B cell (primary cell): ENCODE measurements around the gene LIMD2. TPM values are rescaled to one million over a fixed set of nuclear protein-coding genes. Genes with fewer than 3 reads are reported as not detected.

ENCODE experiments used
- ATAC-seq: fragments of 200-7000 bp; cut with Tn5 transposase; one replicate; pipeline ENCODE4 v1.10.0; 2021; ENCODE audit warnings: low read depth, mild to moderate bottlenecking, moderate number of reproducible peaks, moderate library complexity
- CTCF ChIA-PET: fragments of 350-600 bp; sonication (Branson Sonifier 250); formaldehyde crosslinking; loops from one replicate; lab custom pipeline; 2021; ENCODE audit warnings: antibody characterized with exemption, inconsistent platforms; lab: Charles Lee
- POLR2A ChIA-PET: fragments of 350-600 bp; sonication (Branson Sonifier 250); formaldehyde crosslinking; loops from one replicate; lab custom pipeline; 2021; ENCODE audit warnings: antibody characterized with exemption; lab: Charles Lee
- DNase-seq: peaks from one replicate; pipeline ENCODE4 v3.0.0; 2013
- H2AFZ ChIP-seq: 2 replicates; pipeline ENCODE4 v1.6.1; 2012; ENCODE audit warnings: mild to moderate bottlenecking, low read depth, low read length; ENCODE audit not compliant: insufficient read depth, poor library complexity, severe bottlenecking
- H3K27ac ChIP-seq, 2 donors: 1 replicate in 1 of 2; 2 replicates in 1 of 2; pipeline ENCODE4 v1.5.1; 2012 to 2013; ENCODE audit warnings: low read length in 2 of 2, mild to moderate bottlenecking in 2 of 2, moderate library complexity in 1 of 2
- H3K27me3 ChIP-seq, 4 experiments: fragments of 200-600 bp in 1 of 4; sonication (generic) in 1 of 4; replicated peaks in 1 of 4; 1 replicate in 2 of 4; 2 replicates in 2 of 4; pipeline versions ENCODE4 v1.6.1 to v1.7.0; 2013 to 2016; ENCODE audit warnings: low read length in 3 of 4, mild to moderate bottlenecking in 2 of 4, mixed read lengths in 1 of 4, moderate library complexity in 1 of 4; ENCODE audit not compliant: insufficient read depth in 4 of 4, control insufficient read depth in 3 of 4; ENCODE audit errors: control extremely low read depth in 1 of 4
- H3K36me3 ChIP-seq, 2 experiments: replicated peaks in 1 of 2; 1 replicate in 1 of 2; 2 replicates in 1 of 2; pipeline versions ENCODE4 v1.6.1 to v1.7.1; 2013; ENCODE audit warnings: low read length in 1 of 2; ENCODE audit not compliant: insufficient read depth in 2 of 2, control insufficient read depth in 1 of 2; ENCODE audit errors: control extremely low read depth in 1 of 2, extremely low read depth in 1 of 2
- H3K4me1 ChIP-seq, 2 donors: fragments of 200-600 bp in 1 of 2; sonication (generic) in 1 of 2; 1 replicate in 1 of 2; 2 replicates in 1 of 2; pipeline versions ENCODE4 v1.5.1 to v1.6.1; 2013 to 2017; ENCODE audit warnings: low read length in 2 of 2; ENCODE audit not compliant: control insufficient read depth in 2 of 2, insufficient read depth in 2 of 2
- H3K4me2 ChIP-seq: replicated peaks from 2 replicates; pipeline ENCODE3; 2012; ENCODE audit warnings: mild to moderate bottlenecking, low read depth, low read length; ENCODE audit not compliant: poor library complexity, severe bottlenecking
- H3K4me3 ChIP-seq, 5 experiments: fragments of 200-600 bp in 1 of 5; sonication (generic) in 1 of 5; 1 replicate in 3 of 5; 2 replicates in 2 of 5; pipeline versions ENCODE4 v1.5.1 to v1.7.0; 2011 to 2016; ENCODE audit warnings: low read length in 4 of 5, mild to moderate bottlenecking in 4 of 5, low read depth in 2 of 5, control low read depth in 1 of 5, moderate library complexity in 1 of 5; ENCODE audit not compliant: insufficient read depth in 1 of 5; ENCODE audit errors: control extremely low read depth in 1 of 5, extremely low read depth in 1 of 5
- H3K79me2 ChIP-seq: fragments of 200-600 bp; sonication (generic); one replicate; pipeline ENCODE4 v1.6.0; 2016; ENCODE audit warnings: low read length; ENCODE audit not compliant: control insufficient read depth, insufficient read depth
- H3K9ac ChIP-seq: fragments of 200-600 bp; sonication (generic); 2 replicates; pipeline ENCODE4 v1.6.1; 2017; ENCODE audit warnings: mild to moderate bottlenecking, low read length, moderate library complexity
- H3K9me3 ChIP-seq, 3 donors: one replicate each; pipeline versions ENCODE4 v1.6.1 to v1.7.1; 2013; ENCODE audit warnings: low read length in 2 of 3; ENCODE audit not compliant: control insufficient read depth in 2 of 3, insufficient read depth in 1 of 3; ENCODE audit errors: control extremely low read depth in 1 of 3
- H4K20me1 ChIP-seq: 2 replicates; pipeline ENCODE4 v1.6.0; 2012; ENCODE audit warnings: mild to moderate bottlenecking, low read length; ENCODE audit not compliant: insufficient read depth, control insufficient read depth, poor library complexity, severe bottlenecking
- H3K27ac Mint-ChIP-seq: one replicate; pipeline ENCODE4 v1.8.0; 2021; ENCODE audit warnings: mixed read lengths
- H3K27me3 Mint-ChIP-seq: one replicate; pipeline ENCODE4 v1.8.0; 2021; ENCODE audit warnings: mixed read lengths
- H3K4me1 Mint-ChIP-seq: one replicate; pipeline ENCODE4 v1.8.0; 2021; ENCODE audit warnings: mixed read lengths
- H3K4me3 Mint-ChIP-seq: one replicate; pipeline ENCODE4 v1.8.0; 2021; ENCODE audit warnings: mixed read lengths
- H3K9me3 Mint-ChIP-seq: one replicate; pipeline ENCODE4 v1.8.0; 2022; ENCODE audit warnings: mixed read lengths; ENCODE audit not compliant: insufficient read depth
- EZH2 ChIP-seq: IDR thresholded peaks from 2 replicates; pipeline ENCODE4 v1.6.1; 2012; ENCODE audit warnings: borderline replicate concordance, low read depth, mild to moderate bottlenecking, moderate library complexity, low read length; ENCODE audit not compliant: insufficient read depth, poor library complexity, severe bottlenecking
- WGBS: methylation state at CpG from one replicate; pipeline ENCODE4 v1.1.5; 2013; ENCODE audit warnings: missing lambda C conversion rate; ENCODE audit not compliant: insufficient coverage; 5-methylcytosine and 5-hydroxymethylcytosine counted together
- intact Hi-C: fragments of 100-400 bp; cut with micrococcal nuclease; formaldehyde crosslinking; loops from one replicate; pipeline ENCODE4 v1.10.0; 2022
- polyA plus RNA-seq: library from polyadenylated mRNA; depleted of rRNA; stranded (reverse); fragments of >200 nt; gene quantifications from 2 replicates; pipeline ENCODE4 v1.2.3, GENCODE V29; 2012
- total RNA-seq, 2 donors: library from RNA; stranded (reverse); fragments of 120-200 nt in 1 of 2; gene quantifications; 1 replicate in 1 of 2; 2 replicates in 1 of 2; pipeline versions ENCODE4 v1.2.3 to v1.2.4, GENCODE V29; 2013 to 2022
- TF ChIP-seq, protein P1 (sequence below): fragments of 200-600 bp; IDR thresholded peaks from one replicate; pipeline ENCODE4 v1.8.0; 2022; ENCODE audit warnings: antibody characterized with exemption, mild to moderate bottlenecking

LIMD2 gene
- total and polyA plus RNA-seq, 2 donors (not counting 1 experiment from before 2014, with no cell fraction given) = 587 to 1,396 TPM

DNA sequence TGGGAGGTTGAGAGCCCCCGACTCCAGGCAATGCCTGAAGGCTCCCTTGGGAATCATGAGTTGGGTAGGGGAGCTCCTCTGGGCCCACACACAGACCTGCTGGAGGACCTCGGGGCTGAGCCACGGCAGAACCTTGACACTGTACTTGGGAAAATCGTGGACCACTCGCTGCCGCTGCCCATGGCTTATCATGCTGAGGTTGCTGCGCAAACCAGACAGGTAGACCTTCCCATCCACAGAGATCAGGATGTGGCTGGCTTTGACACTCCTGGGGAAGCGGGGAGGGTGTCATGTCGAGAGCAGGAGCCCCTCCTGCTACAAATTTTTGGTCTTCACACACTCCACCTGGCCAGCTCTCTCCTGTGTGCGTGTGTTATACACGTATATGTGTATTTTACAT lies 7.2 kb upstream of the LIMD2 start:
- no peaks in the 10 kb centered on the region for H3K9me3 Mint-ChIP-seq
- ChIA-PET CTCF (interaction anchor here (5.0 kb wide), 1 partner anchor 10 kb away, joined by 82 read pairs; no protein-coding TSS in a partner anchor), POLR2A (interaction anchor here (0.7 to 1.3 kb wide), 4 partner anchors 12 to 144 kb away, joined by 3 read pairs; no protein-coding TSS in a partner anchor)
- intact Hi-C loops = no loop called here
- no peak for TF ChIP-seq EZH2
- TF ChIP-seq, protein P1, sequence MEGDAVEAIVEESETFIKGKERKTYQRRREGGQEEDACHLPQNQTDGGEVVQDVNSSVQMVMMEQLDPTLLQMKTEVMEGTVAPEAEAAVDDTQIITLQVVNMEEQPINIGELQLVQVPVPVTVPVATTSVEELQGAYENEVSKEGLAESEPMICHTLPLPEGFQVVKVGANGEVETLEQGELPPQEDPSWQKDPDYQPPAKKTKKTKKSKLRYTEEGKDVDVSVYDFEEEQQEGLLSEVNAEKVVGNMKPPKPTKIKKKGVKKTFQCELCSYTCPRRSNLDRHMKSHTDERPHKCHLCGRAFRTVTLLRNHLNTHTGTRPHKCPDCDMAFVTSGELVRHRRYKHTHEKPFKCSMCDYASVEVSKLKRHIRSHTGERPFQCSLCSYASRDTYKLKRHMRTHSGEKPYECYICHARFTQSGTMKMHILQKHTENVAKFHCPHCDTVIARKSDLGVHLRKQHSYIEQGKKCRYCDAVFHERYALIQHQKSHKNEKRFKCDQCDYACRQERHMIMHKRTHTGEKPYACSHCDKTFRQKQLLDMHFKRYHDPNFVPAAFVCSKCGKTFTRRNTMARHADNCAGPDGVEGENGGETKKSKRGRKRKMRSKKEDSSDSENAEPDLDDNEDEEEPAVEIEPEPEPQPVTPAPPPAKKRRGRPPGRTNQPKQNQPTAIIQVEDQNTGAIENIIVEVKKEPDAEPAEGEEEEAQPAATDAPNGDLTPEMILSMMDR = no peak
- H3K27me3 Mint-ChIP-seq = no peaks in the 10 kb centered on the region
- Histone ChIP-seq H3K27ac (peak overlapping the region in 1 of 2 donors; percentile 75), H3K36me3 (peaks cover 0 to 42% of the 10 kb centered on the region in 2 experiments), H3K79me2 (peaks cover 52% of the 10 kb centered on the region), H3K9ac (no peak overlapping the region), H3K9me3 (no peaks in the 10 kb centered on the region), H3K4me3 (no peak overlapping the region), H4K20me1 (peaks cover 13% of the 10 kb centered on the region), H3K4me1 (peaks cover 51 to 56% of the 10 kb centered on the region in 2 donors), H3K27me3 (no peaks in the 10 kb centered on the region), H2AFZ (no peak overlapping the region), H3K4me2 (peak overlapping the region; percentile 39)
- peak overlapping the region; percentile 92 for H3K27ac Mint-ChIP-seq
- peaks cover 67% of the 10 kb centered on the region for H3K4me1 Mint-ChIP-seq
- DNase-seq = no peak
- 92% methylated on average over 6 of the region's 11 CpGs for WGBS
- H3K4me3 Mint-ChIP-seq = no peak overlapping the region
- no peak for ATAC-seq

DNA sequence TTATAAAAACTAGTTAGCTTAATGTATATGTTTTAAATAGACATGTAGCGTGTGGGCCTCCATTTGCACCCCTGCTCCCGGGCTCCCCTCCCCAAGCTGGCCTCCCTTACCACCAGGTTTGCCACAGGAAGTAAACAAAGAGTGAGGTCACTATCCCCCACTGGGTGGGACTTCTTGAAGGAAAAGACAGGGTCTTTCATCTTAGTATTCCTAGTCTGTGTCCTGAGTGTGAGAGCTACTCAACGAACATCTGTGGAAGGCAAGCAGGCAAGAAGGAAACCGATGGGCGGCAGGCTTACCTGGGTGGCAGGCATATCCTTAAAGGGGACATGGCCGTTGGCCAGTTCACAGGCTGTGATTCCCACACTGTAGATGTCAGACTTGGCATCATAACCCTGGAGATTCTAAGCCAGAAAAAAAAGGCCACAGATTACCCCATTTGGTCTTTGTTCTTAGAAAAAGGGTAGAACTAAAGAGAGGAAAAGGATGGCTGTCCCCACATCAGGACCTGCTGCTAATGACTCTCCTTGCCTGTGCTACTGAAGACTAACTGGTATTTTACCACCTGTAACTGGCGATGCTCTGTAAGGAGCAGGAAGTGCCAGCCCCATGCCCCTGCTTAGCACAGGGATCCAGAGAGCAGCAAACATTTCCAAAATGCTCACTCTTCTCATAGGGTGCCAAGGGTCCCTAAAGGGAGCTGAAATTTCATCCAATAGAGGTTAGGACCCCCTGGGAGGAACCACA lies 6.6 kb upstream of the LIMD2 start:
- Histone ChIP-seq H3K27ac (peak overlapping the region; percentile 38 to 75), H3K9ac (no peak overlapping the region), H3K36me3 (peaks cover 0 to 39% of the 10 kb centered on the region in 2 experiments), H3K79me2 (peaks cover 48% of the 10 kb centered on the region), H3K9me3 (no peaks in the 10 kb centered on the region), H4K20me1 (peaks cover 16% of the 10 kb centered on the region), H3K4me3 (no peak overlapping the region), H3K27me3 (no peaks in the 10 kb centered on the region), H2AFZ (no peak overlapping the region), H3K4me1 (peaks cover 53 to 61% of the 10 kb centered on the region in 2 donors), H3K4me2 (peak overlapping the region; percentile 39)
- Mint-ChIP-seq H3K4me3 (peak overlapping the region; percentile 21), H3K9me3 (no peaks in the 10 kb centered on the region), H3K27ac (peak overlapping the region; percentile 92), H3K27me3 (no peaks in the 10 kb centered on the region), H3K4me1 (peaks cover 73% of the 10 kb centered on the region)
- ChIA-PET POLR2A (interaction anchor here (0.8 to 1.1 kb wide), 3 partner anchors 9 to 36 kb away, joined by 3 to 5 read pairs (median 4); no protein-coding TSS in a partner anchor), CTCF (interaction anchor here (0.6 to 5.0 kb wide), 4 partner anchors 9 to 281 kb away, joined by 3 to 82 read pairs (median 5); no protein-coding TSS in a partner anchor)
- no peak for TF ChIP-seq EZH2
- TF ChIP-seq, protein P1 = no peak
- ATAC-seq = no peak
- WGBS = 85% methylated on average over 4 of the region's 7 CpGs
- intact Hi-C loops = no loop called here
- DNase-seq = no peak
